Epithelial cell of esophagus (primary cell): ENCODE data around the gene FGF19.
"Not testable (repeated sequence)": the region's sequence is repeated elsewhere in the genome, so short reads cannot be mapped to it uniquely, and the experiment has no call there.

Experiments used
- DNase-seq: peaks from one replicate; pipeline ENCODE4 v3.0.0; 2010; ENCODE audit warnings: low read depth
- H3K4me3 ChIP-seq: 2 replicates; pipeline ENCODE4 v1.5.1; 2011; ENCODE audit warnings: mild to moderate bottlenecking, low read length, control low read depth
- CTCF ChIP-seq: IDR thresholded peaks from 2 replicates; pipeline ENCODE4 v1.5.1; 2011; ENCODE audit warnings: low read depth, mild to moderate bottlenecking, low read length, control low read depth, inconsistent platforms; ENCODE audit not compliant: insufficient read depth; ENCODE audit errors: missing control alignments

Gene FGF19

GRCh38 chr11:69697861-69698260, 6.0 kb downstream of the FGF19 start:
- no peak for DNase-seq
- no peak overlapping the region for H3K4me3 ChIP-seq
- no peak for TF ChIP-seq CTCF

GRCh38 chr11:69697469-69697843, 6.4 kb downstream of the FGF19 start:
- TF ChIP-seq CTCF, result no peak
- no peak for DNase-seq
- H3K4me3 ChIP-seq, result no peak overlapping the region

- H3K4me3 ChIP-seq, result no peak overlapping the region
- no peak for DNase-seq
- no peak for TF ChIP-seq CTCF
These were observed 6.9 kb downstream of the FGF19 start for GRCh38 chr11:69696749-69697468.

GRCh38 chr11:69695995-69696394, 7.8 kb downstream of the FGF19 start:
- H3K4me3 ChIP-seq, DNase-seq: not testable (repeated sequence)

- DNase-seq, result no peak
- no peak for TF ChIP-seq CTCF
These were observed 8.2 kb downstream of the FGF19 start for GRCh38 chr11:69695581-69695980.

GRCh38 chr11:69694781-69695180, 9.0 kb downstream of the FGF19 start:
- DNase-seq, result no peak
- no peak overlapping the region for H3K4me3 ChIP-seq
- TF ChIP-seq CTCF, result no peak

More at GRCh38 chr11:69695581-69695980, 8.2 kb downstream of the FGF19 start:
- H3K4me3 ChIP-seq, result no peak overlapping the region

- no peak for DNase-seq
- TF ChIP-seq CTCF, result no peak
- H3K4me3 ChIP-seq, result no peak overlapping the region
These were observed 11.4 kb downstream of the FGF19 start for GRCh38 chr11:69692422-69692821.
